Prostate gland (tissue), 2 donors: ENCODE measurements around the gene SORBS1. TPM values are rescaled to one million over a fixed set of nuclear protein-coding genes. Genes with fewer than 3 reads are reported as not detected.
A peak's percentile ranks its signal among the peaks of the same experiment; 100 is the strongest.

ENCODE experiments used
- DNase-seq: peaks from one replicate; pipeline ENCODE4 v3.0.0-alpha.2; 2019; ENCODE audit warnings: low spot score
- H3K27ac ChIP-seq, 2 donors: fragments of 200-600 bp; sonication (generic); 2 replicates each; pipeline ENCODE4 v1.5.1; 2017 to 2019
- H3K27me3 ChIP-seq: fragments of 200-600 bp; sonication (generic); replicated peaks from 2 replicates; pipeline ENCODE4 v1.5.1; 2019; ENCODE audit not compliant: insufficient read depth
- H3K36me3 ChIP-seq, 2 donors: fragments of 200-600 bp; sonication (generic); 1 replicate in 1 of 2; 2 replicates in 1 of 2; pipeline versions ENCODE4 v1.5.1 to v1.8.1; 2017 to 2019
- H3K4me1 ChIP-seq: fragments of 200-600 bp; sonication (generic); replicated peaks from 2 replicates; pipeline ENCODE4 v1.5.1; 2019
- H3K4me3 ChIP-seq, 2 donors: fragments of 200-600 bp; sonication (generic); 2 replicates each; pipeline ENCODE4 v1.5.1; 2017 to 2019
- H3K9me3 ChIP-seq: fragments of 200-600 bp; sonication (generic); 2 replicates; pipeline ENCODE4 v1.5.1; 2017
- POLR2A ChIP-seq: fragments of 450-650 bp; IDR thresholded peaks from one replicate; pipeline ENCODE4 v1.6.1; 2016; ENCODE audit warnings: antibody characterized with exemption, mild to moderate bottlenecking
- POLR2AphosphoS5 ChIP-seq: sonication (generic); formaldehyde crosslinking; IDR thresholded peaks from one replicate; pipeline ENCODE4 v1.6.1; 2017; ENCODE audit warnings: antibody characterized with exemption
- WGBS: methylation state at CpG from one replicate; pipeline ENCODE4 v1.1.5; 2018; 5-methylcytosine and 5-hydroxymethylcytosine counted together
- intact Hi-C: fragments of 100-400 bp; cut with DNase I; formaldehyde crosslinking; loops from one replicate; pipeline ENCODE4 v1.14.2; 2022
- total RNA-seq, 2 donors: library from RNA; depleted of rRNA; stranded (reverse); fragments of >200 nt; gene quantifications; one replicate each; pipeline ENCODE4 v1.1.0, GENCODE V29; 2016
- TF ChIP-seq, protein P1 (sequence below), 4 experiments: fragments of 200-600 bp in 2 of 4; fragments of 450-650 bp in 2 of 4; sonication (generic) in 2 of 4; IDR thresholded peaks; 1 replicate in 3 of 4; 2 replicates in 1 of 4; pipeline ENCODE4 v1.5.1; 2016 to 2019; ENCODE audit warnings: antibody characterized with exemption in 4 of 4, mild to moderate bottlenecking in 2 of 4, moderate library complexity in 2 of 4

Gene SORBS1
- total RNA-seq, 2 donors from 2014 or later: 84.6 to 189 TPM

DNA sequence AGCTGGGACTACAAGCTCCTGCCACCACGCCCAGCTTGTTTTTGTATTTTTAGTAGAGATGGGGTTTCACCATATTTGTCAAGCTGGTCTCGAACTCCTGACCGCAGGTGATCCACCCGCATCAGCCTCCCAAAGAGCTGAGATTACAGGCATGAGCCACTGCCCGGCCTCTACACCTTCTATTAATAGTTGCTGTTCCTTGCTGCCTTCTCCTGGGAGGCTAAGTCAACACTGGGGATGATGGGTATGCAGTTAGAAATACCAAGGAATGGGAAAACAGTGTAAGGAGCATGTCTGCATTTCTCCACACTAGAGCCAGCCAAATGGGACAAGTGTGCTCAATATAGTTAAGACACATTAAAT lies 173.1 kb downstream of the SORBS1 start:
- WGBS: 82% methylated on average over 5 of the region's 5 CpGs
- intact Hi-C loops: no loop called here

GRCh38 chr10:95384011-95384704 lies 177.0 kb downstream of the SORBS1 start:
- Histone ChIP-seq H3K4me3 (no peak overlapping the region), H3K4me1 (peaks cover 5% of the 10 kb centered on the region), H3K36me3 (no peaks in the 10 kb centered on the region), H3K9me3 (no peaks in the 10 kb centered on the region), H3K27me3 (no peaks in the 10 kb centered on the region), H3K27ac (no peak overlapping the region)
- TF ChIP-seq POLR2A (no peak), POLR2AphosphoS5 (no peak)
- TF ChIP-seq, protein P1, sequence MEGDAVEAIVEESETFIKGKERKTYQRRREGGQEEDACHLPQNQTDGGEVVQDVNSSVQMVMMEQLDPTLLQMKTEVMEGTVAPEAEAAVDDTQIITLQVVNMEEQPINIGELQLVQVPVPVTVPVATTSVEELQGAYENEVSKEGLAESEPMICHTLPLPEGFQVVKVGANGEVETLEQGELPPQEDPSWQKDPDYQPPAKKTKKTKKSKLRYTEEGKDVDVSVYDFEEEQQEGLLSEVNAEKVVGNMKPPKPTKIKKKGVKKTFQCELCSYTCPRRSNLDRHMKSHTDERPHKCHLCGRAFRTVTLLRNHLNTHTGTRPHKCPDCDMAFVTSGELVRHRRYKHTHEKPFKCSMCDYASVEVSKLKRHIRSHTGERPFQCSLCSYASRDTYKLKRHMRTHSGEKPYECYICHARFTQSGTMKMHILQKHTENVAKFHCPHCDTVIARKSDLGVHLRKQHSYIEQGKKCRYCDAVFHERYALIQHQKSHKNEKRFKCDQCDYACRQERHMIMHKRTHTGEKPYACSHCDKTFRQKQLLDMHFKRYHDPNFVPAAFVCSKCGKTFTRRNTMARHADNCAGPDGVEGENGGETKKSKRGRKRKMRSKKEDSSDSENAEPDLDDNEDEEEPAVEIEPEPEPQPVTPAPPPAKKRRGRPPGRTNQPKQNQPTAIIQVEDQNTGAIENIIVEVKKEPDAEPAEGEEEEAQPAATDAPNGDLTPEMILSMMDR (IDR thresholded peaks at IDR 0.05): no peak
- DNase-seq: no peak
- WGBS: 86% methylated on average over 12 of the region's 12 CpGs
- intact Hi-C loops: no loop called here

More for the DNA sequence above, 173.1 kb downstream of the SORBS1 start:
- DNase-seq: no peak
- Histone ChIP-seq H3K4me1 (peaks cover 5% of the 10 kb centered on the region), H3K4me3 (no peak overlapping the region), H3K27ac (no peak overlapping the region), H3K27me3 (no peaks in the 10 kb centered on the region), H3K36me3 (no peaks in the 10 kb centered on the region), H3K9me3 (no peaks in the 10 kb centered on the region)
- TF ChIP-seq, protein P1 (IDR thresholded peaks at IDR 0.05): no peak

DNA sequence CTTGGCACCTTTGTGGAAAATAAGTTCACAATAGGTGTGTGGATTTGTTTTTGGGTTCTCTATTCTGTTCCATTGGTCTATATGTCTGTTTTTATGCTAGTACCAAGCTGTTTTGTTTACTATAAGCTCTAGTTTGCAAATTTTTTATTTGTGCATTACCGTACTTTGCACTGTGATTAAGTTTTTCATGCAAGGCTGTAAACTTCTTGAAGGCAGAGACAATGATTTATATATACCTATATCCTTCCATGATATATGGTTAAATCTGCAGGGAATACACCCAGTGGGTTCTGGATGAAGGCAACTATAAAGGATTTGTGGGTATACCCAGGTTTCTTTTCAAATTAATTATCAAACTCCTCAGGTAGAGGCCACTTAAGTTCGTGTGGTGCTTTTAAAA lies 178.6 kb downstream of the SORBS1 start:
- DNase-seq: no peak

DNA sequence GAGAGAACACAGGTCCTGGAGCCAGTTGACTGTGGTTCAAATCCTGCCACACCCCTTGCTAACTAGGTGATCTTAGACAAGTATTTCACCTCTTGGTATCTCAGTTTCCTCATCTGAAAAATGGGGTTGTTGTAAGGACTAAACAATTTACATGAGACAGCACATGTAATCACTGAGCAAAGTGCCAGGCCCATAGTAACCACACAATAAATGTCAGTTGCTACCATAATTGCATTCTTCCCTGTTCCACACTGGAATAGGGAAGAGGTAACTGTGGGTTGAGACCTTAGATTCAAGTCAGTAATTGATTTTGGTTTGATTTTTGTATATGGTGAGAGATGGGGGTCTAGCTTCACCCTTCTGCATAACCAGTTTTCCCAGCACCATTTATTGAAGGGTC lies 179.0 kb downstream of the SORBS1 start:
- Histone ChIP-seq H3K27ac (no peak overlapping the region), H3K9me3 (no peaks in the 10 kb centered on the region), H3K36me3 (no peaks in the 10 kb centered on the region), H3K27me3 (no peaks in the 10 kb centered on the region), H3K4me1 (no peaks in the 10 kb centered on the region), H3K4me3 (no peak overlapping the region)
- no peak for DNase-seq
- intact Hi-C loops: no loop called here
- TF ChIP-seq, protein P1 (IDR thresholded peaks at IDR 0.05): no peak
- TF ChIP-seq POLR2AphosphoS5 (no peak), POLR2A (no peak)

More for the DNA sequence above, 178.6 kb downstream of the SORBS1 start:
- intact Hi-C loops: no loop called here
- Histone ChIP-seq H3K27ac (no peak overlapping the region), H3K36me3 (no peaks in the 10 kb centered on the region), H3K27me3 (no peaks in the 10 kb centered on the region), H3K9me3 (no peaks in the 10 kb centered on the region), H3K4me3 (no peak overlapping the region), H3K4me1 (no peaks in the 10 kb centered on the region)
- WGBS: 83% methylated on average over 2 of the region's 2 CpGs
- TF ChIP-seq POLR2AphosphoS5 (no peak), POLR2A (no peak)
- TF ChIP-seq, protein P1 (IDR thresholded peaks at IDR 0.05): no peak

DNA sequence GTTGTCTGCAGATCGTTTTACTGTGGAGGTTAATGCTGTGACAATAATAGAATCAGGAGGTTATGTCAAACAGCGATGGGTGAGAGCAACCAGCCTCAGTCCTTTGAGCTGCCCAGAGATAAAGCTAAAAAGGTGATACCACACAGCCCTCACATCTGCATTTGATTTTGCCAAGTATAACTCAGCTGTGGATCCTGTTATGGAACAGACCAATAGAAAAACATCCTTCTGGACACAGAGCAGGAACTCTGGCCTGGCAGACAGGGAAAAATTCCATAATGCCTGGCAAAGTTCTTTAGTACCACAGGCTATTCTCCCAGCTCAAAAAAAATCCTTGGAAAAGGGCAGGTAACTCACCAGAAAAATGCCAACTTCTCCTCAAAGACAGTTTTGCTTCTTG lies 183.2 kb downstream of the SORBS1 start:
- intact Hi-C loops: no loop called here
- no peaks in the 10 kb centered on the region for H3K36me3 ChIP-seq
- H3K27ac ChIP-seq: peak overlapping the region; percentile 11 to 50
- no peaks in the 10 kb centered on the region for H3K9me3 ChIP-seq
- H3K4me3 ChIP-seq: no peak overlapping the region
- H3K4me1 ChIP-seq: no peaks in the 10 kb centered on the region
- no peak for DNase-seq
- TF ChIP-seq, protein P1 (IDR thresholded peaks at IDR 0.05): no peak
- TF ChIP-seq POLR2AphosphoS5 (no peak), POLR2A (no peak)
- H3K27me3 ChIP-seq: no peaks in the 10 kb centered on the region
- 57% methylated on average over 2 of the region's 2 CpGs for WGBS
